Measurements from ENCODE around the gene IL1RAPL2.

DNA sequence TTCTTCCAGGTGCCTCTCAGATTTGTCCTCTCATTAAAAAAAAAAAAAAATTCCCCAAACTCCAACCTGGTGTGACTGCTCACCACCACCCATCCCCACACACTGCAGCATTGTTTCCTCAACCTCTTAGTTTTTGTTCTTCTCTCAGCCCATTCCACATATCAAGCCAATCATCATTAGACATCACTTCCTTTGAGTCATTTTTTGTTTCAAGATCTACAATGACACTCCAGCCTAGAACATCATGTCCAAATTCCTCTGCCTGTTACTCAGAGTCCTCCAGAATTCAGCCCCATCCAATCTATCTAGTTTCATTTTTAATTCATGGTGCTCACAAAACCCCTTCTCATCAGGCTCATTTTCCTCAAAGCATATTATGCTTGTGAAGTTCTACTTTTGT is 917.0 kb downstream of the IL1RAPL2 start:
- TF ChIP-seq, protein P1, sequence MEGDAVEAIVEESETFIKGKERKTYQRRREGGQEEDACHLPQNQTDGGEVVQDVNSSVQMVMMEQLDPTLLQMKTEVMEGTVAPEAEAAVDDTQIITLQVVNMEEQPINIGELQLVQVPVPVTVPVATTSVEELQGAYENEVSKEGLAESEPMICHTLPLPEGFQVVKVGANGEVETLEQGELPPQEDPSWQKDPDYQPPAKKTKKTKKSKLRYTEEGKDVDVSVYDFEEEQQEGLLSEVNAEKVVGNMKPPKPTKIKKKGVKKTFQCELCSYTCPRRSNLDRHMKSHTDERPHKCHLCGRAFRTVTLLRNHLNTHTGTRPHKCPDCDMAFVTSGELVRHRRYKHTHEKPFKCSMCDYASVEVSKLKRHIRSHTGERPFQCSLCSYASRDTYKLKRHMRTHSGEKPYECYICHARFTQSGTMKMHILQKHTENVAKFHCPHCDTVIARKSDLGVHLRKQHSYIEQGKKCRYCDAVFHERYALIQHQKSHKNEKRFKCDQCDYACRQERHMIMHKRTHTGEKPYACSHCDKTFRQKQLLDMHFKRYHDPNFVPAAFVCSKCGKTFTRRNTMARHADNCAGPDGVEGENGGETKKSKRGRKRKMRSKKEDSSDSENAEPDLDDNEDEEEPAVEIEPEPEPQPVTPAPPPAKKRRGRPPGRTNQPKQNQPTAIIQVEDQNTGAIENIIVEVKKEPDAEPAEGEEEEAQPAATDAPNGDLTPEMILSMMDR (IDR thresholded peaks at IDR 0.05; ENCODE audit: low read depth, low read length) = no peak
- no peak for TF ChIP-seq MAX (IDR thresholded peaks at IDR 0.05; ENCODE audit: low read depth, low read length)
- no peak for TF ChIP-seq POLR2A (IDR thresholded peaks at IDR 0.05; ENCODE audit: extremely low read depth, insufficient read length)

Data from NB4 (cell line).